Measurements from ENCODE around the gene ZNF785. TPM values are rescaled to one million over a fixed set of nuclear protein-coding genes. Genes with fewer than 3 reads are reported as not detected.

The ZNF785 gene
- total and polyA plus RNA-seq, 7 donors: 1.3 to 5.4 (median 3.4) TPM

DNA sequence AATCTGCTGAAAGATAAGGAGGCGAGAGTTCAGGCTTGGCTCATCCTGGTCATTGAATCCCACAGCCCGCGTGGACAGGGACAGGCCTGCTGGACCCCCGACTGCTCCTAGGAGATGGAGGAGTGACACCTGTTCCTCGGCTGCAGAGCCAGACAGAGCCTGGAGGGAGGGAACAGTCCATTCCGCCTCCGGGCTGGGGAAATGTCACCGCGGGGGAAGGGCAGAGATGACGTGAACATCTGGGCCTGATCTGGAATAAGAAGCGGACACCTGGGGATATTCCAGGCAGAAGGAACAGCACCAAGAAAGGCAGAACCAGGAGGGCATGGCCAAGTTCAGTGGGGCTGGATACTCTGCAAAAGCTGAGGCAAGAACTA, 52.4 kb downstream of the ZNF785 start:
- Histone ChIP-seq H3K4me1 (peaks cover 18% of the 10 kb centered on the region), H3K36me3 (ENCODE audit: insufficient read depth in 1 of 2, low read depth in 1 of 2) (peaks cover 4 to 36% of the 10 kb centered on the region in 2 donors), H3K27ac (peak overlapping the region; percentile 97), H3K4me3 (peak overlapping the region; percentile 94), H3K27me3 (ENCODE audit: insufficient read depth in 3 of 3, low read length in 2 of 3) (no peaks in the 10 kb centered on the region), H3K9me3 (no peaks in the 10 kb centered on the region)
- WGBS, 3 donors: 39 to 55% (median 43%) methylated on average over 11 of the region's 11 CpGs
- ATAC-seq (no peak), DNase-seq (no peak)
- intact Hi-C loops (cut with DNase I): loop anchor here in 1 of 2 donors (10.0 kb wide), 1 partner anchor 102 kb away; no protein-coding TSS in a partner anchor
- TF ChIP-seq, protein P1, sequence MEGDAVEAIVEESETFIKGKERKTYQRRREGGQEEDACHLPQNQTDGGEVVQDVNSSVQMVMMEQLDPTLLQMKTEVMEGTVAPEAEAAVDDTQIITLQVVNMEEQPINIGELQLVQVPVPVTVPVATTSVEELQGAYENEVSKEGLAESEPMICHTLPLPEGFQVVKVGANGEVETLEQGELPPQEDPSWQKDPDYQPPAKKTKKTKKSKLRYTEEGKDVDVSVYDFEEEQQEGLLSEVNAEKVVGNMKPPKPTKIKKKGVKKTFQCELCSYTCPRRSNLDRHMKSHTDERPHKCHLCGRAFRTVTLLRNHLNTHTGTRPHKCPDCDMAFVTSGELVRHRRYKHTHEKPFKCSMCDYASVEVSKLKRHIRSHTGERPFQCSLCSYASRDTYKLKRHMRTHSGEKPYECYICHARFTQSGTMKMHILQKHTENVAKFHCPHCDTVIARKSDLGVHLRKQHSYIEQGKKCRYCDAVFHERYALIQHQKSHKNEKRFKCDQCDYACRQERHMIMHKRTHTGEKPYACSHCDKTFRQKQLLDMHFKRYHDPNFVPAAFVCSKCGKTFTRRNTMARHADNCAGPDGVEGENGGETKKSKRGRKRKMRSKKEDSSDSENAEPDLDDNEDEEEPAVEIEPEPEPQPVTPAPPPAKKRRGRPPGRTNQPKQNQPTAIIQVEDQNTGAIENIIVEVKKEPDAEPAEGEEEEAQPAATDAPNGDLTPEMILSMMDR (IDR thresholded peaks at IDR 0.05): no peak

DNA sequence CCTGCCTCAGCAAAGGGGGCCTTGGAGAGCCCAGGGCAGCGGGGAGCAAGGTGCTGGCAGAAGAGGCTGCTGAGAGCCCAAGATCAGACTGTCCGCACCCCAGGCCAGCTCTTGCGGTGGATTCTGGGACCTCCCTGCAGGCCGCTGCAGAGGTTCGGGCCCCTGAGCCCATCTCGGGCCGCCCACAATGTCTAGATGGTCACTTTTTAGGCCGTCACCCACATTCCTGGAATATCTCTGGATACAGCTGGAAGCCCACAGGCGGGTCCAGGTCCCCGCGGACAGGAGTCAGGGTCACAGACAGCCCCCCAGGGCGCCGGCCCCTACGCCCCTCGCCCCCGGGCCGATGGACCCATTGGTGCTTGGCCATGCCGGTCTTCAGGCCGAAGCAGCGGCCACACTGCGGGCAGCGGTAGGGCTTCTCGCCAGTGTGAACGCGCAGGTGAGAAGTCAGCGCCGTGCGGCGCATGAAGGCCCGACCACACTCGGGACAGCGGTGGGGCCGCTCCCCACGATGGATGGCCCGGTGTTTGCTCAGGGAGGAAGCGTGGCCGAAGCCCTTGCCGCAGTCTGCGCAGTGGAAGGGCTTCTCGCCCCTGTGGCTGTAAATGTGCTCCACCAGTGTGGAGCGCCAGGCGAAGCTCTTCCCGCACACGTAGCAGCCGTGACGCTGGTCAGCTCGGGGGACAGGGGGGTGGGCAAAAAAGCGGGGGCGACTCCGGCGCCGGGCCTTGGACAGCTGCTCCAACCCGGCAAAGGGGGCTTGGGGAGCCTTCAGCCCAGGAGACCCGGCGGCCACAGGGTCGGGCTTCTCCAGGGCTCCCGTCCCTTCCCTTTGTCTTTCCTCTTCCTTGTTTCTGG, 53.0 kb downstream of the ZNF785 start:
- Histone ChIP-seq H3K4me1 (peaks cover 24% of the 10 kb centered on the region), H3K36me3 (ENCODE audit: insufficient read depth in 1 of 2, low read depth in 1 of 2) (peaks cover 4 to 36% of the 10 kb centered on the region in 2 donors), H3K4me3 (peak overlapping the region; percentile 94), H3K9me3 (no peaks in the 10 kb centered on the region), H3K27me3 (ENCODE audit: insufficient read depth in 3 of 3, low read length in 2 of 3) (no peaks in the 10 kb centered on the region), H3K27ac (peak overlapping the region; percentile 97)
- 93 to 94% (median 93%) methylated on average over 57 of the region's 57 CpGs for WGBS, 3 donors
- intact Hi-C loops (cut with DNase I): loop anchor here in 1 of 2 donors (10.0 kb wide), 1 partner anchor 102 kb away; no protein-coding TSS in a partner anchor
- DNase-seq: no peak
- TF ChIP-seq, protein P1 (IDR thresholded peaks at IDR 0.05): no peak
- no peak for ATAC-seq

Other genes with a start within 250 kb of the ZNF785 start
- 10 to 100 TPM; 38.9 to 65.0 (median 49.6) TPM for gene CD2BP2, start 230.4 kb downstream of the ZNF785 start, total RNA-seq
- 10 to 100 TPM; 31.0 to 61.8 (median 55.6) TPM for gene CD2BP2, start 230.4 kb downstream of the ZNF785 start, polyA plus RNA-seq
- 10 to 100 TPM; 30.1 to 50.0 (median 34.1) TPM for gene TBC1D10B, start 215.2 kb downstream of the ZNF785 start, total RNA-seq
- 10 to 100 TPM; 24.5 to 45.0 (median 26.4) TPM for gene TBC1D10B, start 215.2 kb downstream of the ZNF785 start, polyA plus RNA-seq
- 1,000 to 10,000 TPM; 1,414 to 6,743 (median 2,777) TPM for gene MYL11, start 210.9 kb downstream of the ZNF785 start, total RNA-seq
- 1,000 to 10,000 TPM in 2 of 3 donors, 100 to 1,000 TPM in 1; 636 to 4,264 (median 2,548) TPM for gene MYL11, start 210.9 kb downstream of the ZNF785 start, polyA plus RNA-seq
- 1 to 10 TPM in 2 of 4 donors, under 1 TPM in 2; 0.34 to 1.8 (median 0.90) TPM for gene SEPTIN1, start 203.1 kb downstream of the ZNF785 start, total RNA-seq
- gene SEPTIN1, start 203.1 kb downstream of the ZNF785 start, polyA plus RNA-seq: under 1 TPM; 0.22 to 0.51 (median 0.28) TPM
- 1 to 10 TPM; 2.8 to 7.8 (median 5.6) TPM for gene ZNF48, start 190.3 kb downstream of the ZNF785 start, total RNA-seq
- gene ZNF48, start 190.3 kb downstream of the ZNF785 start, polyA plus RNA-seq: 1 to 10 TPM; 2.3 to 7.4 (median 3.2) TPM
- gene ZNF771, start 178.1 kb downstream of the ZNF785 start, total RNA-seq: 10 to 100 TPM in 2 of 4 donors, 1 to 10 TPM in 2; 4.8 to 14.6 (median 9.1) TPM
- gene ZNF771, start 178.1 kb downstream of the ZNF785 start, polyA plus RNA-seq: 1 to 10 TPM; 5.3 to 7.4 (median 5.4) TPM
- gene DCTPP1, start 155.7 kb downstream of the ZNF785 start, total RNA-seq: 10 to 100 TPM; 23.3 to 54.4 (median 33.9) TPM
- 10 to 100 TPM; 42.2 to 84.2 (median 52.7) TPM for gene DCTPP1, start 155.7 kb downstream of the ZNF785 start, polyA plus RNA-seq
- 10 to 100 TPM; 25.4 to 61.4 (median 46.9) TPM for gene SEPHS2, start 139.8 kb downstream of the ZNF785 start, total RNA-seq
- gene SEPHS2, start 139.8 kb downstream of the ZNF785 start, polyA plus RNA-seq: 10 to 100 TPM; 39.0 to 96.7 (median 63.8) TPM
- 1 to 10 TPM; 1.1 to 3.0 (median 2.3) TPM for gene ITGAL, start 113.0 kb downstream of the ZNF785 start, total RNA-seq
- under 1 TPM; 0.21 to 0.29 (median 0.27) TPM for gene ITGAL, start 113.0 kb downstream of the ZNF785 start, polyA plus RNA-seq
- 10 to 100 TPM; 54.5 to 67.2 (median 60.2) TPM for gene ZNF768, start 59.1 kb downstream of the ZNF785 start, total RNA-seq
- gene ZNF768, start 59.1 kb downstream of the ZNF785 start, polyA plus RNA-seq: 100 to 1,000 TPM in 1 of 3 donors, 10 to 100 TPM in 2; 49.0 to 125 (median 91.2) TPM
- 10 to 100 TPM in 1 of 4 donors, 1 to 10 TPM in 3; 6.4 to 16.4 (median 8.9) TPM for gene ZNF747, start 50.8 kb downstream of the ZNF785 start, total RNA-seq
- gene ZNF747, start 50.8 kb downstream of the ZNF785 start, polyA plus RNA-seq: 10 to 100 TPM in 1 of 3 donors, 1 to 10 TPM in 2; 6.8 to 16.3 (median 7.9) TPM
- gene ZNF764, start 27.3 kb downstream of the ZNF785 start, total RNA-seq: 1 to 10 TPM; 2.7 to 8.7 (median 5.2) TPM
- 1 to 10 TPM; 1.9 to 5.1 (median 3.0) TPM for gene ZNF764, start 27.3 kb downstream of the ZNF785 start, polyA plus RNA-seq
- 10 to 100 TPM; 11.7 to 21.2 (median 16.5) TPM for gene ZNF688, start 14.0 kb downstream of the ZNF785 start, total RNA-seq
- 10 to 100 TPM; 11.1 to 15.6 (median 13.5) TPM for gene ZNF688, start 14.0 kb downstream of the ZNF785 start, polyA plus RNA-seq
- 1 to 10 TPM; 3.4 to 9.6 (median 5.8) TPM for gene ZNF689, start 24.7 kb upstream of the ZNF785 start, total RNA-seq
- gene ZNF689, start 24.7 kb upstream of the ZNF785 start, polyA plus RNA-seq: 1 to 10 TPM; 3.6 to 6.1 (median 5.4) TPM
- 10 to 100 TPM; 13.4 to 26.4 (median 15.9) TPM for gene PRR14, start 65.3 kb upstream of the ZNF785 start, total RNA-seq
- gene PRR14, start 65.3 kb upstream of the ZNF785 start, polyA plus RNA-seq: 10 to 100 TPM; 23.8 to 26.8 (median 25.5) TPM
- 10 to 100 TPM; 31.2 to 58.5 (median 38.6) TPM for gene FBRS, start 72.7 kb upstream of the ZNF785 start, total RNA-seq
- gene FBRS, start 72.7 kb upstream of the ZNF785 start, polyA plus RNA-seq: 10 to 100 TPM; 24.8 to 35.5 (median 29.3) TPM
- 10 to 100 TPM; 37.8 to 50.1 (median 45.2) TPM for gene SRCAP, start 113.5 kb upstream of the ZNF785 start, total RNA-seq
- gene SRCAP, start 113.5 kb upstream of the ZNF785 start, polyA plus RNA-seq: 10 to 100 TPM in 1 of 3 donors, 1 to 10 TPM in 2; 4.4 to 32.7 (median 4.5) TPM
- 10 to 100 TPM; 10.1 to 13.5 (median 12.9) TPM for gene PHKG2, start 162.7 kb upstream of the ZNF785 start, total RNA-seq
- 10 to 100 TPM; 13.2 to 21.3 (median 13.8) TPM for gene PHKG2, start 162.7 kb upstream of the ZNF785 start, polyA plus RNA-seq
- gene CFAP119, start 176.4 kb upstream of the ZNF785 start, total RNA-seq: 1 to 10 TPM in 1 of 4 donors, under 1 TPM in 3; 0.52 to 2.4 (median 0.78) TPM
- 1 to 10 TPM in 1 of 3 donors, under 1 TPM in 2; 0.48 to 3.0 (median 0.63) TPM for gene CFAP119, start 176.4 kb upstream of the ZNF785 start, polyA plus RNA-seq
- gene RNF40, start 176.6 kb upstream of the ZNF785 start, total RNA-seq: 10 to 100 TPM; 26.8 to 49.1 (median 36.5) TPM
- 10 to 100 TPM; 29.1 to 42.2 (median 33.2) TPM for gene RNF40, start 176.6 kb upstream of the ZNF785 start, polyA plus RNA-seq
- 10 to 100 TPM in 3 of 4 donors, 1 to 10 TPM in 1; 5.3 to 15.9 (median 13.1) TPM for gene ZNF629, start 201.5 kb upstream of the ZNF785 start, total RNA-seq
- 1 to 10 TPM; 1.5 to 7.8 (median 4.4) TPM for gene ZNF629, start 201.5 kb upstream of the ZNF785 start, polyA plus RNA-seq

All from psoas muscle (tissue), 8 donors.